Frontal cortex (tissue), 4 donors: ENCODE measurements around the gene GDF15. TPM values are rescaled to one million over a fixed set of nuclear protein-coding genes. Genes with fewer than 3 reads are reported as not detected.

Experiments used
- DNase-seq, 2 donors: peaks; one replicate each; pipeline ENCODE4 v3.0.0; 2012; ENCODE audit warnings: low spot score in 2 of 2
- FAIRE-seq: peaks from 2 replicates; lab custom pipeline; 2012; peaks lifted over from hg19 to GRCh38; lab: Jason Lieb, UNC
- total RNA-seq: library from RNA; depleted of rRNA; stranded (reverse); fragments of >200 nt; gene quantifications from one replicate; pipeline ENCODE4 v1.2.3, GENCODE V29; 2014
- donor health status: control.
- donor health status: control.
- donor health status: control.

The GDF15 gene
- total RNA-seq, 1 donor from 2014 or later = not detected

DNA sequence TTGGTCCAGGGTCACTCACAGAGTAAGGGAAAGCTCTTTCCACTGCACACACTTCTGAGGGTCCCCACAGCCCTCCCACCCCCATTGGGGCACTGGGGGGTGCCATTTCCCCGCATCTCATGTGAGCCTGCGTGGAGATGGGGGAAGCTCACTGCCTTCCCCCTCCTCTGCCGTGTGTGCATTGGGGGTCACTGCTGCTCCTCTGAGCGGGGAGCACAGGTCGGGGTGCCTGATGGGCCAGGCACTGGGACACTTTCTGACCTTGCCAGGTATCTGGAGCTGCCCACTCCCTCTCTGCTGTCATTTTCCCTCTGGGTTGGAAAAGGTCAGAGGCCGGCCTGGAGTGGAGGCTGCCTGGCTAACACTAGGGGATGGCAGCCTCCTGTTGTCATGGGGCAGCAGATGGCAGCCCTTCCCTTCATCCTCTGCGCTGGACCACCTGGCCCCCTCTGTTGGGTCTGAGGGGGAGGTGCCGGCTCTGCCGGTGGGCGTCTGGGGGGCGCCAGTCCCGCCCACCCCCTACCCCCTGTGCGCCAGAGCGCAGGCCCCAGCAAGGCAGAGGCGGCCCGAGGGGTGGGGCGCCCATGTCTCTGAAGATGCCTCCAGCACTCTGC is 42.3 kb downstream of the GDF15 start:
- FAIRE-seq = no peak
- DNase-seq = no peak

DNA sequence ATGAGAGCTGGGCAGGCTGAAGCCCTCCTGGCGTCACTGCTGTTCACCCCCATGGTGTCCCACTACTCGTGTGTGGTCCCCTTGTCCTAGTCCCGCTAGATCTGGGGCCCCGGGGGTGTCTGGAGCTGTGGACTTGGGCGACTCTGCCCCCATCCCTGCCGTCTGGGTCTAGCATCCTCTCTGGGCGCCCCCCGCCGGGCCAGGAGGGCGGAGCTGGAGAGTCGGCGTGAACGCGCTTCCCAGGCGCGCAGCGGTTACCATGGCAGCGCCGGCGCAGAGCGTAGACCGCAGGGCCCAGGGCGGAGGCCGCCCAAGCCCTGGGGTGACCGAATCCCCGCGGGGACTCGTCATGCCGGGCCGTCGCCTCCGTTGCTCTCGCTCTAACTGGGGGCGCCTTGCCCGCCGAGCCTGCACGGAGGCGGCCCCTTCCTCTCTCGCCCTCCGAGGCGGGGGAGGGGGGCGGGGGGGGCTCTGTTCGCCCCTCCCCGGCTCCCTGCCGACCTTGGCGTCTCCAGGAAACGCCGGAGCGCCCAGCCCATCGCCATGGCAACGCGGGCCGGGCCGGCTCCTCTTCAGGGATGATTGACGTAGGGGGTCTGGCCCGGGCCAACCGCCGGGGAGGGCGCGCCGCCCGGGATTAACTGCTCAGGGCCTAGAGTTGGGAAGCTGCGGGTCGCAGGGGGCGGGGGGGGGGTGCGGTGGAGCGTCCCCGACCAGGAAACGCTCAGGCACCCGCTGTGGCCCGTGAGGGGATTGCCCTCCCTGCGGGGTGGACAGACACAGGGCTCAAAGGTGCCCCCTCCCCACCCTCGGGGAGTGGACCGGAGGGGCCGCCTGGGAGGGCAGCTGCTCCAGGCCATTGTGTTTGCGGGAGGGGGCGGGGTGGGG is 43.1 kb downstream of the GDF15 start:
- DNase-seq = peak; percentile 83 to 94
- no peak for FAIRE-seq

DNA sequence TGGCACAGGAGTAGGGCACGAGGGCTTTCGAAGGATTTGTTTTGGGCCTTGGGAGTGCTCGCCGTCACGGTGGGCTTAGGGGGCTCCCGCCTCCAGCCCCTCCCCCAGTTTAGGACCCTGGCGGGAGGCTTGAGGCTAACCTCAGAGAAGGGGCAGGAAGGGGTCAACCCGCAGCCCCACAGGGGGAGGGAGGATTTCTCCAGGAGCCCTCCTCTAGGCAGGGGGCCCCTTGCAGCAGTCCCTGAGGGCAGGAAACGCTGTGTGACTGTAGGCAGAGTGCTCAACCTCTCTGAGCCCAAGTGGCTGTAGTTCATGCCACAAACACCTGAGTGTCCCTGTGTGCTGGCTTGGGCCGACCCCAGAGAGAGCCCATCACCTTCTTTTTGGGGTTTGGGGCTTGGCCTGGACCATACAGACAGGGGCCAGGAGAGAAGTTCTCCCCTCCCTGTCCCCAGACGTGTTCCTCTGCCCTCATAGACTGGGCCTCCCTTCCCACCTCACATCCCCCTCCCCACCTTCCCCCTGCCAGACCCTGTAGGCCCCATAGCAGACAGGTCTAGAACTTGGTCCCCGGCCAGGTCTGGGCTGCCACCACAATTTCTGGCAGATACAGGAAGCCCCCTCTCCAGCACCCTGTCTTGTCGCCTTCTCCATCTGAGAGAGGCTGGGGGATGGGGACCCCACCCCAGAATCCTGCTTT is 43.9 kb downstream of the GDF15 start:
- DNase-seq = no peak

DNA sequence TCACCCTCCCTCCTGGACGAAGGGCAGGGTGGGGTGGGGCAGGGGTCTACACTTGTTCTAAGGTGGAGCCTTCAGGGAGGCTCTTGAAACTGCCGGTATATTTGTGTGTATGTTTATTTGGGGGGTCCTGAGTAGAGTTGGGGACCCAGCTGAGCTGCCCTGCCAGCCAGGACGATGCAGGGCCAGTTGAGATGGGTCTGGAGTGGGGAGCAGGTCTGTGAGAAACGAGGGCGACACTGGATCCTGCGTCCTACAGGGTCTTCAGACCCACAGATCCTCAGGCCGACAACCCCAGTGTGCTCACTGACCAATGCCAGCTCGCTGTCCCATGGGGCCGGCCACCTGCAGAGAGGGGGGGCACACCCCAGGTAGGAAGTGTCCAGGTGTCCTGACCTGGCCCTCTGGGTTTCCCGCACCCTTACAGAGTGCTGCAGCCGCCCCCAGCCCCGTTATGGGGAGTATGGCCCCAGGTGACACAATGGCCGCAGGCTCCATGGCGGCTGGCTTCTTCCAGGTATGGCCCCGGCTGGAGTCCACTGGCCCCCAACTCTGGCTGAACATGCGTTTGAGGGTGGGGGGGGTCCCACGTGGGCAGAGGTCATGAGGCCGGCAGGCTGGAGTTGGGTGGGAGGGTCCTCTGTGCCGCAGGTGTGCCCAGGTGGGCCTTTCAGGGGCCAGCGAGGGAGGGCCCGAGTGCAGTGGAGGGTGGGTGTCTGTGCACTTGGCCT is 44.6 kb downstream of the GDF15 start:
- DNase-seq (no peak), FAIRE-seq (no peak)

More for the DNA sequence above, 43.9 kb downstream of the GDF15 start:
- no peak for FAIRE-seq

DNA sequence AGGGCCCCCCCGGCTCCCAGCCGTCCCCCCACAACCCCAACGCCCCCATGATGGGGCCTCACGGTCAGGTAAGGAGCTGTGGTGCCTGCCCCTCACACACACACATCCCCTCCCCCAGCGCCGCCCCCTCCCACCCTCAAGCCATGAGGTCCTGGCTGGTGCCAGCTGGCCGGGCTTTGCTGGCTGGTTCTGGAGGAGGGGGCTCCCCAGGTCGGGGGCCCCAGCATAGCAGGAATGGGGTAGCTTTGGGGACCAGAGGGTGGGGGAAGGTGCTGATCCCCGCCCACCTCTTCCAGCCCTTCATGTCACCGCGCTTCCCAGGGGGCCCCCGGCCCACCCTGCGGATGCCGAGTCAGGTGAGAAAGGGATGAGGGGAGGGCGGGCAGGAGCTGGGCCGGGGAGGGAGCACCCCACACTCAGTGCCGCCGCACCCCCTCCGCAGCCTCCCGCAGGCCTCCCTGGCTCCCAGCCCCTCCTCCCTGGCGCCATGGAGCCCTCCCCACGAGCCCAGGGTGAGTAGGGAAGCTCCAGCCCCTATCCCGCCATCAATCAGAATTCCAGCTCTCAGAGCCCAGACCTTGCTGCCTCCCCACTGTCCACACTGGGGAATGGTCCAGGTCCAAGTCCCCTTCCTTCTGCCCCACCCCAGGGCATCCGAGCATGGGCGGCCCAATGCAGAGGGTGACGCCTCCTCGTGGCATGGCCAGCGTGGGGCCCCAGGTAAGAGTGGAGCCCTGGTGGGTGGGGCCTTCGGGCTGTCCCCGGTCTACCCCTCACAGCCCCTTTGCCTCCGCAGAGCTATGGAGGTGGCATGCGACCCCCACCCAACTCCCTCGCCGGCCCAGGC is 45.6 kb downstream of the GDF15 start:
- DNase-seq = no peak
- FAIRE-seq = no peak

DNA sequence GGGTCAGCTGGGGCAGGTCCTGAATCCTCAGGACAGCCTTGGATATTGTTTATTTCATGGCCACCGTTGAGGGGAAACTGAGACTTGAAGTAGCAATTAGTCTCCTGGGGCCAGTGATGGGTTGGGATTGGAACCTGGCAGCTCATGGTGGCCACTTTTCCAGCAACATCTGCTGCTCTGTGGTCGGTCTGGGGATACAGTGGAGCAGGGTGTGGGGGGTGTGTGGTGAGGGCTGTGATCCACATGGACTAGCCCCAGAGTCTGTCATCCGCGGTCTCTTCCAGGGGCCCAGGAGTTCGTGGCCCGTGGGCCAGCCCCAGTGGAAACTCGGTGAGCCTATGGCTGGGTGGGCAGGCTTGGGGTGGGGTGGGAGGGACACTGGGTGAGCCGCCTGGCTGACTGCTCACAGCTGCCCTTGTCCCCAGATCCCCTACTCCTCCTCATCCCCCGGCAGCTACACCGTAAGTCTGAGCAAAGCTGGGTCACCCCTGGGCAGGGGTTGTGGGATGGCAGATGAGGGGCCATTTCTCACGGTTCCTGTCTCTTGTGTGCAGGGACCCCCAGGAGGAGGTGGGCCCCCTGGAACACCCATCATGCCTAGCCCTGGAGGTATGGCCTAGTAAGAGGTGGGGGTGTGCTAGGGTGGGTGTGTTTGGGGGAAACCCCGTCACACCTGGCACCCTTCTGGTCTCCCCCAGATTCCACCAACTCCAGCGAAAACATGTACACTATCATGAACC is 46.5 kb downstream of the GDF15 start:
- DNase-seq (no peak), FAIRE-seq (no peak)

DNA sequence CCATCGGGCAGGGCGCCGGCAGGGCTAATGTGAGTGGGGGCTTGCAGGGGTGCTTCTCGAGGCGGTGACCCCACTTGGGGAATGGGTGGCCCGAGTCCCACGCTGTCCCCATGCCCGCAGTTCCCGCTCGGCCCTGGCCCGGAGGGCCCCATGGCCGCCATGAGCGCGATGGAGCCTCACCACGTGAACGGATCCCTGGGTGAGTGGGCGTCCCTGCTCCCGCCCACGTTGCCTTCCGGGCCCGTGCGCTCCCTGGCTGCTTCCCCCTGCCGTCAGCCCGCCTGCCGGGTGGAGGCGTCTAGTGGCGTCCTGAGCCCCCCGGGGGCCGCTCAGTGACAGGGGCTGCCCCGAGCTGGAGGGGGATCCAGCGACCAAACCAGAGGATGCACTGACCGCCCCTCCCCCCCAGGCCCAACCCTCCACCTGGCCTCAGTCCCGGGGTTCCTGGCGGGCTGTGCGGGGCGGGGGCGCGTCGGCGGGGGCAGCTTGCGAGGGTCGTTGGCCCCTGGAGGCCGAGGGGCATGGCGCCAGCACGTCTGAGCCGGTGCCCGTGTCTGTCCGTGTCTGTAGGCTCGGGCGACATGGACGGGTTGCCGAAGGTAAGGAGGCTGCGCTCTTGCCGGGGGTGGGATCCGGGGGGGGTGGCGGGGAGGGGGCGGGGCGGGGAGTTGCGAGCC is 47.2 kb downstream of the GDF15 start:
- FAIRE-seq = no peak

DNA sequence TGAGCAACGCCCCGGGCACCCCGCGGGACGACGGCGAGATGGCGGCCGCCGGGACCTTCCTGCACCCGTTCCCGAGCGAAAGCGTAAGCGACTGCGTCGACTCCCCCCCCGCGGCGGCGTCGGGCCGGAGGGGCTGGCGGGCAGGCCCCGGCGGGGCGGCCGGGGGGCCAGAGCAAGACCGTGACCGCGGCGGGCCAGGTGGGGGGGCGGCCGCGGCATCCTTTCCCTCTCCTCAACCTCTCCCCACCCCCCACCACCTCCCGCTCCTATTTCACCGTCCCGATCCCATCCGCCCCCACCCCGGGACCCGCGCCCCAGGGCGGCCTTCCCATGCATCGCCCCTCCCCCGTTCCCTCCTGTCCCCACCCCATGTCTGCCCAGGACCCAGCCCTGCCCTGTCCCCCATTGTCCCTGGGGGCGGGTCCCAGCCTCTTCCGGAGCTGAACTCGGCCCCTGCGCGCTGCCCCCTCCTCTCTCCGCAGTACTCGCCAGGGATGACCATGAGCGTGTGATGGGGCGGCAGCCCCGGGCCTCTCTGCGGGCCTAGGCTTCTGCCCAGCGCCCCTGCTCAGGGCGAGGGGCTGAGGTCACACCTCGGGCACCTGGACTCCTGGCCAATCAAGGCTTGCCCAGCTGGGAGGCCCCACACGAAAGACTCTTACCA is 47.9 kb downstream of the GDF15 start:
- DNase-seq (no peak), FAIRE-seq (no peak)

More for the DNA sequence above, 47.2 kb downstream of the GDF15 start:
- DNase-seq = no peak

DNA sequence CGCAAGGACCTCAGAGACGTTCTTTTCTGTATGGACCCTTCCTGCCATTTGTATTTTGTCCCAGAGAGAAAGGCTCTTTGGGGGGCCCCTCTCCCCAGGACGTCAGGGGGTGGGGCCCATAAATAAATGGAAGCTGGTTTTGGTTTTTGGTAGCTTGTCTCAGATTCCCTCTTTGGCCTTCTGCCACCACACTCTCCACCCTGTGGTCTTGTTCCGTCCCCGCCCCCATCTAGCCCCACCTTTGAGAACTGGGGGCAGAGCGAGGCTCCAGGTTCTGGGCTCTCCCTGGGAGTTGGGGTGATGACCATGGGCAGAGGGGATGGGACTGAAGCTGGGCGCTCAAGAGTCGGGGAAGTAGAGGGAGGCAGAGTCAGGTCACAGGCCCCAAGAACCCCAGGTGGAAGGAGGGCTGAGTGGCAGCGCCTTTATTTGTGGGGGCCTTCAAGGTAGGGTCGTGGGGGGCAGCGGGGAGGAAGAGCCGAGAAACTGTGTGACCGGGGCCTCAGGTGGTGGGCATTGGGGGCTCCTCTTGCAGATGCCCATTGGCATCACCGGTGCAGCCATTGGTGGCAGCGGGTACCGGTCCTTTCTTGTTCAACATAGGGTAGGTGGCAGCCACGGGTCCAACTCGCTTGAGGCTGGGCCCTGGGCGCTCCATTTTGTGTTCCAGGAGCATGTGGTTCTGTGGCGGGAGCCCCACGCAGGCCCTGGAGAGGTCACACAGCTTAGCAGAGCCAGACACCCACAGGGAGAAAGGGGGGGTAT is 48.6 kb downstream of the GDF15 start:
- DNase-seq (no peak), FAIRE-seq (no peak)

DNA sequence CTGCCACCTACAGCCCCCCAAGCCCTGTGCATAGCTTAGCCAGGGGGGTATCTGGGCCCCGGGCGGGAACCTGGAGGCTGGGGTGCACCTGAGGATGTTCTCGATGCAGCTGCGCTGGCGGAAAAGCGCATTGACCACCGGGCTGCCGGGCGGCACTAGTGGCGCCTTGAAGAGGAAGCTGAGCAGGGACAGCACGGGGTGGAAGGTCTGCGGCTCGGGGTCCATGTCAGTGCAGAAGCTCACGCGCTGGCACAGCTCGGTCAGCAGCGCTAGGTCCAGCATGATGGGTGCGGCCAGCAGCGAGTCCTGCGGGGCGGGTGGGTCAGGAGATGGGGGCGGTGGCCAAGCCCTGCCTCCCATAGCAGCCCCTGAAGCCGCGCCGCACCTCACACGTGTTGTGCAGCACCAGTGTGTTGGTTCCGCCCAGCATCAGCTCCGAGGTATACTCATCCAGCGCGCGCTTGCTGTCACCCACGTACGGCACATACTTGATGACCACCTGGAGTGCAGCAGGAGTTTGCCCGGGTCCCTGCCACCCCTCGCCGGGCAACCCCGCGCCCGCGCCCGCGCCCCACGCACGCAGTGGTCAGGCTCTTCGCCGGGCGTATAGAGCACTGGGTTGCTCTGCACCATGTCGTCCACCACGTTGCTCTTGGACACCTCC is 49.4 kb downstream of the GDF15 start:
- DNase-seq = no peak
- no peak for FAIRE-seq

DNA sequence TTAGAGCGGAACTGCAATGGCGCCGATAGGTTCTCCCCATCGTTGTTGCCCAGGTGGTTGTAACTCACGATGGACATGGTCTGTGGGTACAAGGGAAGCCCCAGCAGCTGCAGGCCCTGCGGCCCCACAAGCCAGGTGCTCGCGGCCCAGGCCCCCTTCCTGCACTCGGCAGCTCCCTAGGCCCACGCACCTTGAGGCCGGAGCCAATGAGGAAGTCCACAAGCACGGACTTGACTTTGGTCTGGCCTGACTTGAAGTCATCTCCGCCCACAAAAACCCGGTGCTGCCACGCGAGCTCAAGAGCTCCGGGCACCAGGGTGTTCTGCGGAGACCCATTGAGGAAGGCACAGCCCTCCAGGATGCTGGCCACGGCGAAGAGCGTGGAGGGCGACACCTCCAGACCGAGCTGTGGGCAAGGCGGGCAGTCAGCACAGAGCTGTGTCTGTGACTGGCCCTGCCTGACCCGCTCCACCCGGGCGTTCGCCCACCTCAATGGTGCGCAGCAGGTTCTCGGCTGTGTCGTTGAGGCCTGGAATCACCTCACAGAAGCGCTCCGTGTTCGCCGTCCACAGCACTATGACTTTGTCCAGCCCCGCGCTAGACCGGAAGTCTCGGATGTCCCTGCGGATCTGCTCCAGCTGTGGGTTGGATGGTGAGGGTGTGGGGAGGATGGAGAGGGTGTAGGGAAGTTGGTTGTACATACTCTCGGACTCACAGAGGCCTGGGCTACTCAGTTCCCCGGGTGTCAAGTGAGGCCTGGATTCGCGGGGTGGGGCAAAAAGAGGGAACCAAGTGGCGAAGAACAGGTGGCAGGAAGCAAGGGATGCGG is 50.1 kb downstream of the GDF15 start:
- no peak for FAIRE-seq

DNA sequence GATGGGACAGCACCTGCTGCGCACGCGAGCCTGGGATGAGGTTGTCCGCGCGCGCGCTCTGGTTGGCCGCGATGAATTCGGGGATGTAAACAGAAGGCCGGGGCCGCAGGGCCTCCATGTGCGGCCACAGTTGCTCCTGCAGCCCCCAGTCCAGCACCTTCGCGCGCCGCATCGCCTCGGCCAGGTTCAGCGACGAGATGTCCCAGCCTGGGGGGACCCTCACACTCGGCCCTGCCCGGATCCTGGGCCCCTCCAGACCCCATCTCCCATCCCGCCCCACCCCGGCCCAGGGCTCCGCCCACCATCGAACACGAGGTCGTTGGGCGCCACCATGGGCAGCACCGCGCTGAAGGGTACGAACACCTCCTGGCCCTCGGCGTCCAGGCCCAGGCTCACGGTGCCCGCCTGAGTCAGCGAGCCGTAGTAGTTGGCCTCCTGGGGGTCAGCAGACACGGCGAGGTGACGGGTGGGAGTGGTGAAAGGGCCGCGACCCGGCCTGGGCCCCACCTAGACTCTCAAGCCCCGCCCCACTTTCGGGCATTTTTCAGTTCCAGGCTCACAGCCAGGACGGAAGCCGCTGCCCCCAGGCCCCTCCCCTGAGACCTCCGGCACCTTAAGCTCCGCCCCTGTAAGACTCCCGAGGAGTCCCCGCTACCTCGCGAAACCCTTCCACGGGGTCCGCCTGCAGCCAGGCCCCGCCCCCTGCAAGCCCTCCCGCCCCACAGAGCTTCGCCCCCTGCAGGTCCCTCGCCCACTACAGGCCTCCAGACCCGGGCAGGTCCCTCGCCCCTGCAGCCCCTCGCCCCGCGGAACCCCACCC is 50.9 kb downstream of the GDF15 start:
- FAIRE-seq = no peak

More for the DNA sequence above, 50.1 kb downstream of the GDF15 start:
- DNase-seq = no peak

DNA sequence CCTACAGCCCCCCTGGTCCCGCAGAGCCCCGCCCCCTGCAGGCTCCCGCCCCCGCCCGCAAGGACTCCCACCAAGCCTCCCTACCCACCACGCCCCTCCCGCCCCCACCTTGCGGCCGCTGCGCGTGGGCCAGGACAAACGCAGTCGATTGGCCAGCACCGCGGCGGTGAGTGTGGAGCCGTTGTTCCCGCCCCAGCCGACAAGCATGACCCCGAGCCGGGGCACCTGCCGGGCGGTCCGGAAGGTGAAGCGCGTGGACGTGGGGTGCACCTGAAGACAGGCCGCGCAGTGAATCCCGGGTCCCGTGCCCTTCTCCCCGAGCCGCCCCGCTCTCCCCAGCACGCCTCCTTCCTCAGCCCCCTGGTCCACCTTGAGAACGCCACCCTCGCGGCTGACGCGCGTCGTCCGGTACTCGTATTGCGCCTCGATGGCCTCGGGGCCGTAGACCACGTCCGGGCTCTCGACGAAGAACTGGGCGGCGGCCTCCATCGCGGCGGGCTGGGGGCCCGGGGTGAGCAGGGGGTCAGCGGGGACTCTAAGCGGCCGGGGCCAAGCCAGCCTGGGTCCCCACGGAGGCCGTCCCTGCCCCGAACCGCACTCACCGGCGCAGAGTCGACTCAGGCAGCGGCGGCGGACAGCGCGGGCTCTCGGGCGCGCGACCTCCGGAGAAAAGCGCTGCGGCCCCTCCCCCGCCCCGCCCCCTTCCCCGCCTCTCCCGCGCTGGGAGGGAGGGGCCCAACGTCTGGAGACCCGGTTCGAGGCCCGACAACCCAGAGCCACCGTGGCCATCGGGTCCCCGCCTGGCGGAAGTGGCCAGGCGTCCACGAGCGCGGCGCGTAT is 51.8 kb downstream of the GDF15 start, which contains the start of gene ISYNA1:
Gene ISYNA1, minus strand, starts transcription at position 643 of the 840 bp plus-strand sequence. Its CDS starts 154 bp downstream, at position 489.
- DNase-seq (peak; percentile 74 to 77), FAIRE-seq (no peak)

More for the DNA sequence above, 50.9 kb downstream of the GDF15 start:
- peak; percentile 81 to 82 for DNase-seq
